HG02885 (cell line): ENCODE data around the gene DLGAP4.

ENCODE experiments used
- ATAC-seq: cut with Tn5 transposase; IDR thresholded peaks from one replicate; pipeline ENCODE4 v1.9.1; 2021; ENCODE audit warnings: mild to moderate bottlenecking; ENCODE audit not compliant: unreplicated experiment, poor library complexity

Gene DLGAP4

DNA sequence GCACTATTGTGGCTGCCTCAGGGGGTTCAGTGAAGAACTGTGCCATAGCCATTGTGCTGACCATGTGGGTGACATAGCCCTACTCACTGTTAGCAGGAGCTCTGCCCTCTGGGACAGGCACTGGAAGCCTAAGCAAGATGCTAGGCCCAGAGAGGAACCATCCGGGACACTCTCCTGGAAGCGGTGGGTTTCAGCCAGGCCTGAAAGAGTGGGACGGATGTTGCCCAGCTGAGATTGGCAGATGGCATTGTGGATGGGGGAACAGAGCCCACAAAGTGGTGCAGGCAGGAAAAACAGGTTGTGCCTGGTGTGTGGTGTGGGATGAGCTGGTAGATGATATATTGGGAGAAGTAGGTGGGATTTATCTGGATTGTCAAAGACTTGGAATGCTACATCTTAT is 40.1 kb downstream of the DLGAP4 start:
- no peak for ATAC-seq

DNA sequence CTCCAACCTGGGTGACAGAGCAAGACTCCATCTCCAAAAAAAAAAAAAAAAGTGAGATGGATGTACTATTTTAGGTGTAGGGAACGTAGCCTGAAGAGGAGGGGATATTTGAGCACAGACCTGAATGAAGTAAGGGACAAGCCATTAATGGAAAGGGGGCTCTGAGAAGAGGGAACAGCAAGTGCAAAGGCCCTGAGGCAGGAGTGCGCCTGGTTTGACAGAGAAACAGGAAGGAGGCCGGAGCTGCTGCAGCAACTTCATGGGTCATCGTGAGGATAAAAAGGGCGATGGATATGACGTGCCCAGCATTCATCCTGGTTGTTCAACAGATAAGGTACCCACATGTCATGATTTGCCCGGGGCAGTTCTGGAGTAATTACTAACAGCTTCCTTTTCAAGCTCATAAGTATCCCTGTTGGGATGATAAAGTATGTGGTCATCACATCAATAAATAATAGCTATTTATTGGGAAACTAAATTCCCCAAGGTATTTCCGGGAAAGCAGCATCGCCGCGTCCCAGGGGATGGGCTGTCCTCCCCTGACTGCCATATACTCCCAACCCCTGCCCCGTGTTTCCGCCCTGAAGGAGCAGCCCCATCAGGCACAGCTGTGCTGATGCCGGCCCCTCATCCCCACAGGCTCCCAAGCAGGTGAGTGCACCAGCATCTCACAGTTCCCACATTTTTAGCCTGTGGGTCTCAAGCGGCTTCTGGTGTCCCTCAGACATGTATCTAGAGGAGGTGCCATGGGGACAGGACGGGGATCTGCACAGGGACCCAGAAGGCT is 43.4 kb downstream of the DLGAP4 start:
- ATAC-seq = no peak

DNA sequence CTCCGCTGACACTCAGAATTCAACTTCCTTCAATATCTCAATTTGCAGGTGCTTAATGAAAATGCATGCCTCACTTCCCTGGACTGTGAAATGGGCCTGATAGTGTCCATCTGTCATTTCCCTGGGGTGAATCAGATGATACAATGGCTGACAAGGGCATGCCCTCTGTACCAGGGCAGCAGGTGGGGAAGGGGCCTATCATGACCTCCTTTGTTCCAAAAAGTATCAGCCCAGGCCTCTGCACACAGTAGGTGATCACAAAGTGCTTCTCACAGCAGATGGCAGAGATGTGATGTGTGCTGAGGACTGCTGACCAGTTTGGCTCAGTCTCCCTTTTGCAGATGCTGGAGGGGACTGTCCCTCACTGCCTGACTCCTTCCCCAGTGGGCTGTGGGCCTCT is 44.3 kb downstream of the DLGAP4 start:
- no peak for ATAC-seq

DNA sequence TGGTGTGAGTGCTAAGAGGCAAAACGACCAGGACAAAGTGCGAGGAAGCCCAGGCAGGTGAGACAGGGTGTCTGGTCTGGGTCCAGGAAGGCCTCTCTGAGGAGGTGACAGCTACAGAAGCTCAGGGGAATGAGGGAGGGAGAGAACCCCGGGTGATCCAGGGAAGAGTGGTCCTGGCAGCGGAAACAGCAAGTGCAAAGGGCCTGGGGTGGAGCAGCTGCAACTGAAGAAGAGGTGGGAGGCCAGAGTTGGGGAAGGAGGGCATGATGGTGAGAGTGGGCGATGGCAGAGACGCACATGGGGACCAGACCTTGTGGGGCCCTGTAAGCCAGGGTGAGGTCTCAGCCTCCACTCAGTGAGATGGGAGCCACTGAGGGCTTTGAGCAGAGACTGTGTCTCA is 45.8 kb downstream of the DLGAP4 start:
- no peak for ATAC-seq

DNA sequence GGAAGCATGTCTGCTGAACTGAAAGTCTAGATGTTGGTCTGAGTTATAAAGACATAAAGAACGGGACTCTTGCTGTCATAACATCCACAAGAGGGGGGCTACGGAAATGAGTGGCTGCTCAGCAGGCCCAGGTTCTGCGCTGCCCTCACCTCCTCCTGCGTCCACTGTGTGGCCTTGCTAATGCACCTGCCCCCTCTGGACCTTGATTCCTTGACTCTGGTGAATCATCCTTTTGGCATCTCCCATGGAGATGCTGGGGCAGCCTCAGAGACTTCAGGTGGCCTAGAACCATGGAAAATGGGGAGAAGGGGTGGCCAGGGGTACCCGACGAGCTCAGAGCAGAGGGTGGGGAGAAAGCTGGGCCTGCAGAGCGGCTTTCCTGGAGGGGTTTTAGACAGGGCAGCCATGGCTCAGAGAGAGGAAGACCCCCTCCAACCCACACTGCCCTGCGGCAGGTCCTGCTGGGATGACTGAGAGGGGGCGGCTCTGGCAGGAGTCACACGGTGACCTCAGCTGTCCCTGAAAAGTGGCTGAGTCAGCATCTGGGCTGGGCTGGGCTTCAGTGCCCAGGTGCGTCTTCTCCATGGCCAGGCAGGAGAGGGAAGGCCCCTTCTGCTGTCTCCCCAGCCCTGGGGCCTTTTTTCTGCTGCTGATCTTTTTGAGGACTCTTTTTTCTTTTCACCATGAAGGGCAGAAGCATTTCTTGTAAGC is 46.9 kb downstream of the DLGAP4 start:
- ATAC-seq = no peak

DNA sequence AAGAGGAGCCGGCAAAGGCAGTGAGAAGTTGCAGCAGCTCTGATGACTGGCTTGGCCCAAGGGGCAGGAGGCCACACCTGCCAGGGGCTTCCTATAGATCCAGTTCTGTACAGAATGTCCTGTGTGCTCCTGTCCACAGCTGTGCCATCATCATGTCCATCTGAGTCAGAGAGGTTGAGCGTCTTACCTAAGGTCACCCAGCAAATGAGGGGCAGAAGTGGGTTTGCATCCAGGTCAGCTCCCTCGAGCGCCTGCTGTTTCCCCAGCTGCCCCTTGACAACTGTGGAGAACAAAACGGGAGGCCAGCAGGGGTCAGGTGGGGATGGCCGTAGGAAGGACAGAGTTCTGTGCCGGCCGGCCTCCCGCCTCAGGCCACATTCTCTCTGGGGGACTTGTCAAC is 47.6 kb downstream of the DLGAP4 start:
- ATAC-seq = no peak

DNA sequence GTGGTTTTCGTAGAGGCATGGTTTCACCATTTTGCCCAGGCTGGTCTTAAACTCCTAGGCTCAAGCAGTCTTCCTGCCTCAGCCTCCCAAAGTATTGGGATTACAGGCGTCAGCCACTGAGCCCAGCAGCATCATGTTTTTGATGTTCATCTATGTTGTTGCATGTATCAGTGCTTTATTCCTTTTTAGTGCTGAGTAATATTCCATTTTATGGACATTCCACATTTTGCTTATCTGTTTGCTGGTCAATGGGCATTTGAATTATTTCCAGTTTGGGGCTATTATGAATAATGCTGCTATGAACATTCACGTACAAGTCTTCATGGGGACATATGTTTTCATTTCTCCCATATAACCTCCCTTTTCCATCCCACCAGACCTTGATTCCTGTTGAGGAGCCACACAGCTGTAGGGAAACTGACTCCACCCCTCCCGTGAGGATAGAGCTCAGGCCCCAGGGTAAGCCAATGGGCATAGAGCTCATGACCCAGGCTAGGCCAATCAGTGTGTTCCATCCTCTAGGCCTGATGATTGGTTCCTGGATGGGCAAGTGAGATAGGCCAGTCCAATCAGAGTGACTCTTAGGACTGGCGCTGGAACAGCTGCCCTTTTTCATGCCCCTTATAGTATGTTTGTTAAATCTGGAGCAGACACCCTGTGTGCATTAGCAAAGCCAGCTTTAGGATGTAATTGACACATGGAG is 49.5 kb downstream of the DLGAP4 start:
- ATAC-seq = no peak

DNA sequence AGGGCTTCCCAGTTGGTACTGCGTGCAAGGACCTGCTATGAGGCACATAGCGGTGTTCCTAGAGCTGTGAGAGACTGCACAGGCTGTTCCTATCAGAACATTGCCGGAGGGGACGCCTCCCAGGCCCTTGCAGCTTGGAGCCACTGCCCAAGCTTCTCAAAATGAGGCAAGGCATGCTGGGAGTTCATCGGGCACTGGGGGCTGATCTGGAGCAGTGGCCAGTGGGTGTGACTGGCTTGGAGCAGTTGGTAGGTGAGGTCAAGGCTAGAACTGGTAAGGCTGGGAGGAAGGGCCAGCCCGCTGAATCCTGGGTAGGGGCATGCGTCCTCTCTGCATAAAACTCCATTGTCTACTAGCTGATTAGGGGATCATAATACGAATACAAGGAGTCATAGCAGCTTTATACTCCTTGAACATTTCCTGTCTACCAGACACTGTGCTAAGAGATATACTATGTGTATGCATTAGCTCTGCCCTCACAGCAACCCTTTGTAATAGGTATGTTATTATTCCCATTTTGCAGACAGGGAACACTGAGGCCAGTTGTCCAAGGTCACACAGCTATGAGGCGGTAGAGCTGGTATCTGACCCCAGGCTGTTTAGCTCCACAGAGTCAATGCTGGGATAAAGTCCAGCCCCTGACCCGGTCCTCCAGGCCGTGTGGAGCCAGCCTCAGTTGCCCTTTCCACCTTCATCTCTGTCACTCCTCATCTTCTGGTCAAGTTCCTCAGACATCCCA is 53.7 kb downstream of the DLGAP4 start:
- ATAC-seq = no peak

DNA sequence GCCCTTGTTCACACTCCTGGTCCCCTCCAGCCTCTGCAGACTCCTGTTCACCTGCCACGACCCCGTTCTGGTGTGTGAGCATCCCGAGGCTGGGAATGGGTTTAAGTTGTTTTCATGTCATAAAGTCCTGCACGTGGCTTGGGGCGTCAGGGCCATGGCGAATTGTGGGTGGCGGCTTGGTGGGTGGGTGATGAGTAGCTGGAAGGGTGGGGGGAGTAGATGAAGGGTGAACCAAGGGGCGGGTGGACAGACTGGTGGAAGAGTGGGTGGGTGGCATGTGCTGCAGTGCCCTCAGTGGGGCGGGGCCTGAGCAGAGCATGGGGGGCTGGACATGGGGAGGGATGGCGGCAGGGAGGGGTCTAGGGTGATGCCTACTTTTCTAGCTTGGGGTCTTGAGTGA is 54.3 kb downstream of the DLGAP4 start:
- no peak for ATAC-seq

DNA sequence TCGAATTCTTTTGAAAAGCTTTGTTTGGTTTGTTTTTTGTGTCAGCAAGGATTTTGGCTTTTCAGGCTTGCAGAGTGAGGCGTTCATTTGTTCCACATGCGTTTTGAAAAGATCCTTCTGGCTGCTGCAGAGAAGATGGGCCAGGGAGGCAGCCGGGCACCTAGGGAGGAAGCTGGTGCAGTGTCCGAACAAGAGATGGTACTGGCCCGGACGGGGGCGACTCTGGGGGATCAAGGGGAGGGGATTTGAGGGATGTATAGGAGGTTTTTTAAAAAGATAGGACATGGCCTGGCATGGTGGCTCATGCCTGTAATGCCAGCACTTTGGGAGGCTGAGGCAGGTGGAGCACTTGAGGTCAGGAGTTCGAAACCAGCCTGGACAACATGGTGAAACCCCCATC is 55.3 kb downstream of the DLGAP4 start:
- no peak for ATAC-seq

DNA sequence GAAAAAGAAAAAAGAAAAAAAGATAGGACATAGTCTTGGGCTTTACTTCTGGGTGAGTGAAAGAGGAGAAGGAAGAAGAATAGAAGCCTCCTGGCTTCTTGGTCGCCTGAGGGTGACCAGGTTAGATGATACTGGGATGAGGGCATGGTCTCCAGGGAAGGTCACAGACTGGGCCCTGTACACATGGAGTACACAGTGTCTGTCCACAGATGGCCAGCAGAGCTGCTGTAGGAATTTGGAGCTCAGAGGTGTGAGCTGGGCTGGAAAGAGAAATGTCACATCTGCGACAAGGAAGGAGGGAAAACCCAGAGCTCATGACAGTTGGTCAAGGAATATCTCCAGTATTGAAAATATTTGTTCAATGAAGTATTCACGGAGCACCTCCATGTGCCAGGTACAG is 56.1 kb downstream of the DLGAP4 start:
- ATAC-seq = no peak

DNA sequence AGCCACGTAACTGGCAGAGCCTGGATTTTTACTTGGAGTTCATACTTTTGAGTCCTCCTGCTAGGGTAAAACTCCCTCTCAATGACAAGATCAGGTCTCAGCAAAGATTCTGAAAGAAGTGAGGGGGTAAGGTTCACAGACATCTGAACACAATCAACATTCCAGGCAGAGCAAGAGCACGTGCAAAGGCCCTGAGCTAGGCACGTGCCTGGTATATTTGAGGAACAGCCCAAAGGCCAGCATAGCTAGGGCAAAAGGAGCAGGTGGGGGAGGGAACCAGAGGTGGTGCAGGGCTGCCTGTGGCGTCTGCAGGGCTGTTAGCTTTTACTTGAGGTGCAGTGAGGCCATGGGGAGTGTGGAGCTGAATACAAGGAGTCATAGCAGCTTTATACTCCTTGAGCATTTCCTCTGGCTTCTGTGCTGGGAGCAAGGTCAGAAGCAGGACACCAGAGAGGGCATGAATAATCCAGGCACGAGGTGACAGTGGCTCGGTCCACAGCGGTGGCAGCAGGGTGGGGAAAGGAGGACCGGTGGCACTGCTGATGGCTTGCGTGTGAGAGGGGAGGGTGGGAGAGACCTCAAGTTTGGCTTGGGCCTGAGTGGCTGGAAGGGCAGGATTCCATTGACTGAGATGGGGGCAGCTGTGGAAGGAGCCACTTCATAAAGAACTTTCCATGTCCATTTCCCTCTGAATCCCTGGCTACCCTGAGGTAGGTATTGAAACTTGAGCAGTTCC is 57.0 kb downstream of the DLGAP4 start:
- no peak for ATAC-seq

DNA sequence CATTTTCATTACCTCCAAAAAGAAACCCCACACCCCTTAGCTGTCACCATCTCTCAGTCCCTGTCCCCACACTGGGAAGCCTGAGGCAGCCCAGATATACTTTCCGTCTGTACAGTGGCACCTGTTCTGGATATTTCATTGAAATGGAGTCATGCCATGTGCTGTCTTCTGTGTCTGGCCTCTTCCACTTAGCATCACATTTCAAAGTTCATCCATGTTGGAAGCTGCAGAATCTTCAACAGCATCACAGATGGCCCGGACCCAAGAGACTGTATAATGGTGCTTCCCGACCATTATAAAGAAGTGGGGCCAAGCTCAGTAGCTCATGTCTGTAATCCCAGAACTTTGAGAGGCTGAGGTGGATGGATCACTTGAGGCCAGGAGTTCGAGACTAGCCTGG is 58.4 kb downstream of the DLGAP4 start:
- ATAC-seq = no peak

DNA sequence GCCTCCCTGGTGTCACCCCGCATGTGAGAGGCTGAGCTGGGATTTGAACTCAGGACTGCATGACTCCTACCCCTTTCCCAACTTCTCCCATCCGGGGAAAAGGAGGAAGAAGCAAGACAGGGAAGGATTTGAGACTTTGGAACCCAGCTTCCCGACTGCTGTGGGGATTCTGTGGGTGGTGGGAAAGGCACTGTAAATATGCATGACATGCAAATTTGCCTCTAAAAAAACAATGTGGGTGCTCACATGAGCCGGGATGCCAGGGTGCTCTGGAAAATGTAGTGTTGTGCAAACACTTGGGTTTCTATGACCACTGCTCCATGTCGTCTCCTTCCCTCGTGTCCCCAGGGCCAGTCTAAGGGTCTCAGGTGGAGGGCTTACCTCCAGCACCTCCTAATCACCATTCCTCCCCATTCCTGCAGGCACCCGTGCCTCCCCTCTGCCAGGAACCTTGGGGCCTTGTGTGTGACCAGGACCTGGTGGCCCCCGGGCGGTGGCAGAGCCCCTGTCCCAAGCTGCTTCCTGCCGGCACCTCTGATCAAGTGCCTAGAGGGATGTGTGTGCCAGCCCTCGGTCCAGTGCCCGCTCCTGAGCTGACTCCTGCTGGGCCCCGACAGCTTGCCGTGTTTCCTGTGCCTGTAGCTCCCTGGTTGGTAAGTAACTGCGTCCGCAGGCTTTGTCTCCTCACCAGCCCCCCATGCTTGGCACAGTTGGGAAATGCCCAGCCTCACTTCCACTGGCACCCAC is 60.7 kb downstream of the DLGAP4 start:
- ATAC-seq = no peak

DNA sequence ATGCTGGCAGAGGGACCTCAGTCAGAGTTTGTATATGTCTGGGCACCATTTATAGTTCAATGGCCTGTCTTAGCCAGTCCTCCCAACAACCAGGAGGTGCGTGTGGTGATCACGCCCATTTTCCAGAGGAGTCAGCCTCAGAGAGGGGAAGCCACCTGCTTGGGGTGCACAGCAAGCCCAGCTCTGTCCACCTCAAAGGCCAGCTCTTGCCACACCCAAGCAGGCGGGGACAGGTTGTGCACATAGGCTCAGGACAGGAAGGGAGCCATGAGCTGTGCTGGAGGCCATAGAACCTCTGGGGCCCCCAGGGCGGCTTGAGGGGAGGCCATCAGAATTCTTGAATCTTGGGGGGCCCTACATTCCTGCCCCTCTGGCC is 61.2 kb downstream of the DLGAP4 start:
- no peak for ATAC-seq

DNA sequence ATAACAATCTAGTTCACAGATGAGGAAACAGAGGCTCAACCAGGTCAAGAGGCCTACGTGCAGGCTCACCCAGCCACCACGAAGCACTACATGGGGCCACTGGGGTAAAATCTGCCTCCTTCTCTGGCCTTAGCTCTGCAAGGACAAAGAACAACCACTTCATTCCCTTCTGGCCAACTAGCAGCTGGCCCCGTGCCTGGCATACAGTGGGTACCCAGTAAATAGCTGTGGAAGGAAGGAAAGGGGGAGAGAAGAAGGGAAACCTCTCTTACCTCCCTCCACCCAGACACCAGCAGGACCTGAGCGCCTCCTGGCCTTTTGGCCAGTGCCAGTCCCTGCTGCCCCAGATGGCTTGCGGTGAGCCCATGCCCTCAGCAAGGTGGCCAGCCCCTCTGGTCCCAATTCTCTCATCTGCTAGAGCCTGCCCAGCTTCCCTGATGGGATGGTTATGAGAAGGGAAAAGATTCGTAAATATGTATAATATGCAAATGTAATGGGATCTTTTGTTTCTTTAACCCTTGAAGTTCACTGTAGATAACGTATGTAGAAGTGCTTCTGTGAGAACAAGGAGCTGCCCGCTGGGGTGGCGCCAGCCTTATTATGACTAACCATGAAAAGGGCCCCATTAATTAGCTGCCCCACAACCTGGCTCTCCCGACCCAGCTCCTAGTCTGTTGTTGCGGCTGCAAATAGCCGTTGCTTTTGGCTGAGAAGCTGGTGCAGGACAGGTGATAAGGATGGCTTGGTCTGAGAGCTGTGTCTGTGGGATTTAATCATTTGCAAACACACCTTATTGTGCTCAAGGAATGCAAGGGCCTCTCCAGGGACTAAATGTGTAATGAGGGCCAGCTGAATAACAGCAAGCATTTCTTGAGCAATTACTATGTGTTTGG is 62.0 kb downstream of the DLGAP4 start:
- no peak for ATAC-seq

DNA sequence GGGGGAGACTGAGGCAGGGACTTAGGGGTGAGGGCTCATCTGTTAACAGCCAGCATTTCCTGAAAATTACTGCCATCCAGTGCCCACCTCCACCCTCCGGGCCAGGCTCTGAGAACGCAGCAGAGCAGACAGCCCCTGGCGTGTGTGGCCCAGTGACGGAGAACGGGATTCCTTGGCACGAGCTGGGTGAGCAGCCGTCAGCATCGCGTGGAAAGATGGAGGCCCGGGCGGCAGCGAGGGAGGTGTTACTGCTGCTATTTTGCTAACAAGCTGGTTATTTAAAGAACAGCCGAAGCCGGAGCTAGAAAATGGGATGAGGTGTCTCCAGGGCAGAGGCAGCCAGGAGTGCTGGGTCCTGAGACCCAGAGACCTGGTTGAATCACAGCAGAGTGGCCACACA is 62.7 kb downstream of the DLGAP4 start:
- no peak for ATAC-seq

DNA sequence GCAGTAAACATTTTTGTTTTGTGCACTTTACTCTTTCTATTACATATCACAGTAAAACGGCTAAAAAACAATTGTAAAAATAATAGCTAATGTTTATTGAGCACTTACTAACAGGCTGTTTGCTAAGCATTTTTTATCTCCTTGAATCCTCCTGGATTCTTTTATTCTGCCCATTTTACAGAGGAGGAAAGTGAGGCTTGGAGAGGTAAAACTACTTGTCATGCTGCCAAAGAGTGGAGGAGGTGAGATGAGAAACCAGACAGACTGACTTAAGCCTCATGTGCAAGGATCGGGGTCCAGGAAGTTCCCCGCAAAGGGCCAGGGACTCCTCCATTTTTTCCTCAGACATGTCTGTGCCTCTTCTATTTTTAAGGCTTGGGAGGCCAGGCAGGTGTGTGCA is 63.6 kb downstream of the DLGAP4 start:
- ATAC-seq = no peak
